H1 (cell line): ENCODE data around the gene MMP15. TPM values are rescaled to one million over a fixed set of nuclear protein-coding genes. Genes with fewer than 3 reads are reported as not detected.

Experiments used
- CBX5 ChIP-seq: fragments of 300-800, 300-1000 bp; sonication (generic); IDR thresholded peaks from 2 replicates; pipeline ENCODE4 v1.7.1; 2016; ENCODE audit warnings: antibody characterized with exemption, low read length, low read depth
- KDM5A ChIP-seq: fragments of 200-600 bp; IDR thresholded peaks from 2 replicates; pipeline ENCODE4 v1.7.1; 2012; ENCODE audit warnings: mild to moderate bottlenecking, low read length, inconsistent platforms, mixed read lengths
- SIRT6 ChIP-seq: IDR thresholded peaks from one replicate; pipeline ENCODE4 v1.7.1; 2012; ENCODE audit warnings: low read length, inconsistent platforms
- TAF1 ChIP-seq: IDR thresholded peaks from 2 replicates; pipeline ENCODE4 v1.6.1; 2011; ENCODE audit warnings: mild to moderate bottlenecking, low read depth, low read length
- TBP ChIP-seq: IDR thresholded peaks from 2 replicates; pipeline ENCODE4 v1.6.1; 2011; ENCODE audit warnings: low read depth, low read length, improper control_type of control experiment
- polyA plus RNA-seq, 7 experiments: library from polyadenylated mRNA; depleted of rRNA in 3 of 7; stranded (reverse) in 5 of 7; unstranded in 2 of 7; fragments of >200 nt in 5 of 7; fragments of 200-250 nt in 2 of 7; gene quantifications; 1 replicate in 5 of 7; 2 replicates in 1 of 7; 4 replicates in 1 of 7; pipeline versions ENCODE4 v1.2.1 to v1.2.3, GENCODE V29; 2011 to 2013; ENCODE audit warnings: missing spikeins in 2 of 7, mixed read lengths in 2 of 7
- total RNA-seq: library from RNA; stranded (reverse); fragmentation: NEBNext Ultra II Directional; extraction: Animal tissue kit (Norgen Biotek cat#: 25700); gene quantifications from 2 replicates; pipeline ENCODE4 v1.2.1, GENCODE V29; 2021

Gene MMP15
- total and polyA plus RNA-seq, 2 of the 8 experiments (the other 6 are each of a cell fraction or from before 2014, with no cell fraction given), result 38.5 to 42.2 TPM

DNA sequence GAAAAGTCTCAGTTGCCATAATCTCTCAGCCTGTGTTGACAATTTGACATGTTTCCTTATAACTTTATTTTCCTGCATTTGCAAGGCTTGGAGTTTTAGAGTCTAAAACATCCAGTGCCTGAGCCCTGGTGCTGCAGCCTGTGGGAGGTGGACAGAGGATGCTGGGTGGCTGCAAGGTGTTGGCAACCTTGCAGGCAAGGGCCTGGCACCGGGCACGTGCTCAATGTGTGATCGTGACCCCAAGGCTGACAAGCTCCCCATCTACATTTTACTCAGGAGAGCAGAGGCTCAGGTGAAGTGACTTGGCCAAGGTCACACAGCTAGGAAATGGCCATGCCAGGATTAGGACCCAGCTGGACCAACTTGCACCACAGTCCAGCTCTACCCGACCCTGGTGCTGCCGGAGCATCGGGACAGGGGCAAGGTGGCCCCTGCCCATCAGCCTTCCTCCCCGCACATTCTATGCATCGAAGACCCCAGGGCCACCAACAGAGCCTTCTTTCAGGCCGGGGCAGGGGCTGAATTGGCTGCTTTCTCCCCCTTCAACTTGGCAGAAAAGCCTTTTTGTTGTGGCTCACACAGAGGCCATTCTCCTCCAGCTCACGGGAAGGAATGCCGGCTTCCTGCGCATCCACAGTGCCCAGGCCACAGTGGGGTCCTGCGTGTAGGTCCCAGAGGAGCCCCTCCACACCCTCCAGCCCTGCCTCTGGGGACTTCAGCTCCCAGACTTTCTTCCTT lies 23.1 kb downstream of the MMP15 start (continued):
- TF ChIP-seq CBX5, result no peak
- no peak for TF ChIP-seq SIRT6
- no peak for TF ChIP-seq KDM5A
- no peak for TF ChIP-seq TBP
- TF ChIP-seq TAF1, result no peak
